Fibroblast of peridontal ligament (primary cell): Measurements from ENCODE around the gene STAT4.

Source experiments
- DNase-seq: peaks from one replicate; pipeline ENCODE4 v3.0.0-alpha.2; 2010; ENCODE audit errors: extremely low read depth

STAT4 gene, protein sequence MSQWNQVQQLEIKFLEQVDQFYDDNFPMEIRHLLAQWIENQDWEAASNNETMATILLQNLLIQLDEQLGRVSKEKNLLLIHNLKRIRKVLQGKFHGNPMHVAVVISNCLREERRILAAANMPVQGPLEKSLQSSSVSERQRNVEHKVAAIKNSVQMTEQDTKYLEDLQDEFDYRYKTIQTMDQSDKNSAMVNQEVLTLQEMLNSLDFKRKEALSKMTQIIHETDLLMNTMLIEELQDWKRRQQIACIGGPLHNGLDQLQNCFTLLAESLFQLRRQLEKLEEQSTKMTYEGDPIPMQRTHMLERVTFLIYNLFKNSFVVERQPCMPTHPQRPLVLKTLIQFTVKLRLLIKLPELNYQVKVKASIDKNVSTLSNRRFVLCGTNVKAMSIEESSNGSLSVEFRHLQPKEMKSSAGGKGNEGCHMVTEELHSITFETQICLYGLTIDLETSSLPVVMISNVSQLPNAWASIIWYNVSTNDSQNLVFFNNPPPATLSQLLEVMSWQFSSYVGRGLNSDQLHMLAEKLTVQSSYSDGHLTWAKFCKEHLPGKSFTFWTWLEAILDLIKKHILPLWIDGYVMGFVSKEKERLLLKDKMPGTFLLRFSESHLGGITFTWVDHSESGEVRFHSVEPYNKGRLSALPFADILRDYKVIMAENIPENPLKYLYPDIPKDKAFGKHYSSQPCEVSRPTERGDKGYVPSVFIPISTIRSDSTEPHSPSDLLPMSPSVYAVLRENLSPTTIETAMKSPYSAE

DNA sequence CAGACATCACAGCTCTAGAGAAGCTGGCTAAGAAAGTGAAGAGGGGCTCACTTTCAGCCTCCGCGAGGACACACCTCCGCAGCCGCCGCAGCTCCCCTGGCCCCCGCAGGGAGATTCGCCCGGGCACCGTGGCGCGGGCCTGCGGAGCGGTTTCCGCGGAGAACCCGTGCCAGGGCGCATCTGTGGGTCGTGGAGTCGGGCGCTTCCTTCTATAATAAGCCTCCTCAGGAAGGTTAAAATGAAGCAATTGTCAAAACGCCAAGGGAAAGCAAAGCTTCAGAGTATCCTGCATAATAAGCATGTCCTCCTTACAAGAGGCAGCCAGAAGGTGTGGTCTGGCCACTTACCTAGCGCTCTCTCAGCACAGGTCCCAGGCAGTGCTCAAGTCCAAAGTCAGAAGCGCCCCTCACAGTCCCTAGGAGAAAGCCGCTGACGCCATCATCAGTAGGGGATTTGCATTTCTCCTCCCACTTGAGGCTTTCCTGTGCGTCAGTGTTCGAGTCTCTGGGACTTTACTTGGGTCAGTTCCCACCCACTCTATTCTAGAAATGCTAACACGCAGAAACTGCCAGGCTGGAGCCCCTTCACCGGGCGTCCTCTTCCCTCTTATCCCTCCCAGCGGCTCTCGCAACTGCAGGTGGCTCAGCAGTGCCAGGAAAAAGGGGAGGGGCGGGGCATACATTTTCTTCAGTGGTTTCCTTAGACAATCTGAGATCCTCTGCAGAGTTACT is at the start of gene STAT4:
TSS of gene STAT4 (minus strand) at position 395 of the 731 bp plus-strand sequence. CDS start 2,791 bp downstream, outside the sequence.
- DNase-seq: peak; percentile 66

DNA sequence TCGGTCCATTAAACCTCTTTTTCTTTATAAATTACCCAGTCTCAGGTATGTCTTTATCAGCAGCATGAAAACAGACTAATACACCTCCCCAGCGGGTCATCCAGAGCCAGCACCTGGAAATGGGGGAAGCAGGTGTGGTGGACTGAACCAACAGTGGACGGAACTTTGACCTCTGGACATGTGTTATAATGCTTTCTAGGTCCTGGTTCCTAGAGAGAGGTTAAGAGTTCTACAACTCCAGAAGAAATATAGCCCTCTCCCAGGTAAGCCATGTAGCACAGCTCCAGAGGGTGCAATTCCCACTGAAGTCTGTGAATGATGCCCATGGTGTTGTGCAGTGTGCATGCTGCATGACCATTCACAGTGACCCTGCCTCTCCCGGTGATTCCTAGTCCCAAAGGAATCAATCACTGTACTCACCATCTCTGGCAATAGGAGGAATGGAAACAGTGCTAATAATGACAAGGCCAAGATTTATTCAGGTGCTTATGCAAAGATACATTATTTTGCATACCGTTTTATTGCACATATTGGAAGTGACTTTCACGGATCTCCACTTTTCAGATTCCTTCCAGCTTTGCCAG is 49.2 kb upstream of the STAT4 start:
- no peak for DNase-seq

DNA sequence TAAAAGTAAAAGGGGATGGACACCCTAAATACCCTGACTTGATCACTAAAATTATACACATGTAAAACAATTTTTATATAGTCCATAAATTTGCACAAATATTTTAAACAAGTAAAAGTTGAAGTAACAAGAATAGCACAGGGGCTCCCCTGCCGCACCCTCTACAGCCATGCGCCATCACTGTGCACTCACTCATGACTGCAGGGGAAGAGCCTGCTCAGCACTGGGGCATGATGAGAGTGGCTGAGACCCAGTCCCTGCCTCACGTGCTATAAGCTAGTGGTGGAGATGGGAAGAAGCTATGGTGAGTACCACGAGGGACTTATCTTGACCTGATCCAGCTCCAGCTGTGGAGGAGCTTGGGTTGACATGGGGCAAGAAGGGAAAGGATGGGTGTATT is 47.5 kb upstream of the STAT4 start:
- no peak for DNase-seq

DNA sequence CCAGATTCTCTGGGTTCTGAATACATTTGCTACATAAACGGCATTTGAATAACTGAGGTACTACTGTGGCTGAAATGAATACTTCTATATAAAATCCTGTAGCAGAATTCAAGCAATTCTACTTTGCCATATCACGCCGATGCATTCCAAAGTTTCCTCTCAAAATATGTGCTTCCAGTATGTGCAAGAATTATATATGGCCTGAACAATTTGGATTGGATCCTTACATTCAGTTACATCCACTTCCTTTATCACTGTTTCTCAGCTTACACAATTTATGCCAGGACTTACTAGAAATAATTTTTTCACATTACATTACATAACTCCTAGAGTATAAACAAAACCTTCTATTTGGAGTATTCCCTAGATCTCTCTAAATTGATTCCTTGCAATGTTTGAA is 46.3 kb upstream of the STAT4 start:
- DNase-seq: no peak

DNA sequence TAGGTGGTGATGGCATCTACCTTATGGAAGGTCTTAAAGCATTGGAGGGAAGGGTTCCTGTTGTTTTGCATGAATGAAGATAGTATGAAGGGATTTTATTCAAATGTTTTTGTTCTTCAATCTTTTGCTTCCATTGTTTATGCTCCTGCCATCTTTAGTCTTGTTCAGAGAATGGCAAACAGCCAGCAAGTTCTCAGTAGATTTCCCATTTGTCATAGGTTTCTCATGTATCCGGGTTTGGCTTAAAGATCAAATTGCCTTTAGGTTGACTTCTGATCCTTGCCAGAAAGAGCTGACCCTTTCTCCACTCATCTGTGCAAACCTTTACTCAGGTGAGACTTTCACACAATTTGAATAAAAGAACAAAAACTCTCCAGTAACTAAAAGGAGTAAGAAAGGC is 44.2 kb upstream of the STAT4 start:
- no peak for DNase-seq

DNA sequence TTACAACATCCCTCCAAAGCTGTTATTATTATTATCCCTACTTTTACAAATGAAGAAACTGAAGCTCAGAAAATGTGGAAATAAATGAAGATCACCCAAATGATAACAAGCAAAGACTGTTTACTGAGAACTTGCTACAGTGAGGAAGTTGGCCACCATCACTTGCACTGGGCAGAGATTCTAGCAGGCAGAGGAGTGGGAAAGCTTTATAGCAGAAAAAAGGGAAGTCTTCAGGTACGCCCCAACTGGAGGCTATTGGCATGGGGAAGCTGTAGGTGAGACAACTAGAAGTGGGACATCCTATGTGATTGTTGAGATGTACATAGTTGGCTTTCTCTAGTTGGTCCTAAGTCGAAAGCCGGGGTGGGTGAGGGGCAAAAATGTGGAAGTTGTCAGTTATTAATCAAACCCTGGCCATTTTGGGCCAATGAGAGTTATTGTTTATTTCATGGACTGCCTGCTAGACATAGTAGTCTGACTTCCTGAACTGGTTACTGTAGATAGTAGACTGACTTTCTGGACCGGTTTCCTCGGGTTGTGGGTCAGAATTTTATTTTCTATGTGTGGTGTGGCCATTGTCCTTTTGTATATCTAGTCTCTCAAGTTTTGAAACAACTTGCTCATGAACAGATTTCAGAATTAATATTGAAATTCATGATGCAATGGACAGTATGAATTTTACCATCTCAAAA is 40.2 kb upstream of the STAT4 start:
- DNase-seq: no peak

DNA sequence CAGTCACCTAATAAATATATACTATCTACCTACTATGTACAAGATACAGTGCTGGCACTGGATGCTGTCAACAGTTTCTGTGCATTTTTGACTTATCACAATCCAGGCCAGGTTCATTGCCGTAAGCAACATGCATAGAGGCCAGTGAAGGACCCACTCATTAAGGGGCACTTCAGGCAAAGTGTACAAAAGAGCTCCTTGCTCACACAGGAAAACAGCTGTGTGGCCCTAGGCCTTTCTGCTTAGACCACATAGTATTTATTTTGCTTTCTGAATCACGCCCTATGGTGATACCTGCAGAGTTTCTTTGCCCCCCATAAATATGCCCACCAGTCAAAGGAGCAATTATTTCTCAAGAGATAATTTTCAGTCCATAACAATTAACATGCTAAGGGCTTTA is 39.6 kb upstream of the STAT4 start:
- no peak for DNase-seq

DNA sequence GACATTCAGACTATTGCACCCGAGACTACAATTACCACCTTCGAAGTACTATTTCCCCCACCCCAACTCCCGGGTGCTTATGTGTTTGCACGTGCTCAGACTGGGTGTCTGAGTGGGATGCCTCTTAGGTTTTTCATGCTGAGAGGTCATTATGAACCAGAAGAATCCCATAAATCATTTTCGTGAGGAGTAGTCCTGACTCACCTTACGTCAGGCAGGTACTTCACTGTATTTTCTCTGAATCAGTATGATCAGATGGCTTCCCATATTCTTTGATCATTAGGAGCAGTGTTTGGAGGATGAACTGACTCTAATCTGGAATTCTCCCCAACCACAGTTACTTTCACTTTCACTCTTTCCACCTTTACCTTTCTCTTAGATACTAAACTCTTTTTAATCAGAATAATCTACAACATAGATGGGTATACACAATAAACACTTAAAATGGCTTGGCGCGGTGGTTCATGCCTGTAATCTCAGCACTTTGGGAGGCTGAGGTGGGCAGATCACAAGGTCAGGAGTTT is 38.4 kb upstream of the STAT4 start:
- no peak for DNase-seq

DNA sequence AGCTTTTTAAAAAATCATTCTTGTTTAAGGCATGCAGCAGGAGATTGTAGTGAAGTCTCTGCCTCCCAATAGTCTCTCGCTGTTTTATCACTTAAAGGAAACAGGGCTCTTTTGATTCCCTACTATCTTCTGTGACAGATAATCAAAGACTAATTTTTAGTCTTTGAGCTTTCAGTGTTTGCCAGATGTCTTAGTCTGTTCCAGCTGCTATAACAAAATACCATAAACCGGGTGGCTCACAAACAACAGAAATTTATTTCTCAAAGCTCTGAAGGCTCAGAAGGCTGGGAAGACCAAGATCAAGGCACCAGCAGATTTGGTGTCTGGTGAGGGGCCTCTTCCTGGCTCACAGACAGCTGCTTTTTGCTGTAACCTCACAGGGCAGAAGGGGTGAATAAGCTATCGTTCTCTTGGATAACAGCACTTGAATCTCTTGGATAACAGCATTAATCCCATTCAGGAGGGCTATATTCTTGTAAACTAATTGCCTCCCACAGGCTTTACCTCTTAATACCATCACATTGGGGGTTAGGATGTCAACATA is 37.8 kb upstream of the STAT4 start:
- DNase-seq: no peak

DNA sequence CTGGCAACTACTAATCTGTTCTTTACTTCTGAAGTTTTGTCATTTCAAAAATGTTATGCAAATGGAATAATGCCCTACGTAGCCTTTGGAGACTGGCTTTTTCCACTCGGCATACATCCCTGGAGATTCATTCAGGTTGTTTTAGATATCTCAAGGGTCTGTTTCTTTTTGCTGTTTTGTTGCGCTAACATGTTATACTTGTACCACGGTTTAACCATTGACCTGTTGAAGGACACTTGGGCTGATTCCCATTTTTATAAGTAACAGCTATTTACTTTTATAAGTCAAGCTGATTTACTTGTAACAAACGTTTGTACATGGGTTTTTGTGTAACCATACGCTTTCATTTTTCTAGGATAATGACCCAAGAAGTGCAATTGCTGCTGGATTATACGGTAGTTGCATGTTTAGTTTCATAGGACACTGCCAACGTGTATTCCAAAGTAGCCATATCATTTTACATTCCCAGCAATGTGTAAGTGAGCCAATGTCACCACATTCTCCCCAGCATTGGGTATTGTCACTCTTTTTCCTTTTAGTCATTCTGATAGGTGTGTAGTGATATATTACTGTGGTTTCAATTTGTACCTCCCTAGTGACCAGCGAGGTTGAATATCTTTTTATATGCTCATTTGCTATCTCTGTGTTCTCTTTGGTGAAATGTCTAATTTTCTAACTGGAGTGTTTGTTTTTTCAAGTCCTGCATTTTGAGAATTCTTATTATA is 36.5 kb upstream of the STAT4 start:
- DNase-seq: peak; percentile 45

DNA sequence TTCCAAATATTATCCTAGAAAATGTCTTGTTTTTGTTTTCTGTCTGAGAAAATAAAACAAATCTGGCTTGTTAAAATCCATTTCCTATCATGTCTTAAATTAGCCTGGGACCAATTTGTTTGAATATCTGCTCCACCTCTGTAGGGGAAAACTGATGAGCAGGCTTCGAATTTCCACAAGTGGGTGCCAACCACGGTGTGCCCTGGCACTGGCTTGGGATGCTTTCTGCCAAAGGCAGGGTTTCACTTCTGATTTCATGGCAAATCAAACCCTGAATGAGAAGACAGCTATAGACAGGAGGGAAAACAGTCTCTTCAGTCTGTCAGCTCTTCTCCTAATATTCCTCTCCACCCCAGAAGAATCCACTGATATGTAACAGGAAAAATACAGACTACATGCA is 33.7 kb upstream of the STAT4 start:
- DNase-seq: no peak

DNA sequence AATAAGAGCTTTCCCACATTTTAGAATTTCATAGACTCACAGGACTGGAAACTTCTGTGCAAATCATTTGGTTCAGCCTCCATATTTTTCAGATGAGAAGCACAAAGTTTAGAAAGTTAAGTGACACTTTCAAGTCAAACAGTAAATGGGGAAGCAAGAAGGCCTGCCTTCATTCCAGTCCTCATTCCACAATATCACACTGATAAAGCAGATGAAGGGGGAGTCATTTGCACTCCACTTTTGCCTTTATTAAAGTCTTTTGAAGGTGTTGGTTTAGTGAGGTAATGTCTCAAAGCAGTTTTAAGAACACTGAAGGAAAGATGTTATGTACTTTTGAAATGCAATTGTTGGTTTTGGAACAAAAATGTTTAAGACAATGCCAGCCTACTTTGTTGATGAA is 32.7 kb upstream of the STAT4 start:
- no peak for DNase-seq

DNA sequence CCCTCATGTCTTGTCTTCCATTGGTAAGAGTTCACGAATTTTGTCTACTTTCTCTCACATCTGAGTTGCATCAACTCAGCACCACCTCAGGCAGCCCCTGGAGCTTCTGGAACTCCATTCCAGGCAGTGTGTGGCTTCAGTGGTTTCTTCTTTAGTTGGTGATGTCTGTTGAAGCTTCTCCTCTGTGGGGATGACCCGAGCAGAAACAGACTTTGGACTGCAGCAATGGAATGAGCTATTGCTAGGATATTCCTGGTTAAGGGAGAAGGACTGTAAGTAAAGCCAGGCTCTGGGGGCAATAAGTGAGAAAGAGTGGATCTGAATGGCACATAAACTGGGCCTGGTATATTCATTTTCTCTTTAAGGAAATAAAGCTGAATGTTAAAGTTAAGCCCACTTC is 32.3 kb upstream of the STAT4 start:
- no peak for DNase-seq

DNA sequence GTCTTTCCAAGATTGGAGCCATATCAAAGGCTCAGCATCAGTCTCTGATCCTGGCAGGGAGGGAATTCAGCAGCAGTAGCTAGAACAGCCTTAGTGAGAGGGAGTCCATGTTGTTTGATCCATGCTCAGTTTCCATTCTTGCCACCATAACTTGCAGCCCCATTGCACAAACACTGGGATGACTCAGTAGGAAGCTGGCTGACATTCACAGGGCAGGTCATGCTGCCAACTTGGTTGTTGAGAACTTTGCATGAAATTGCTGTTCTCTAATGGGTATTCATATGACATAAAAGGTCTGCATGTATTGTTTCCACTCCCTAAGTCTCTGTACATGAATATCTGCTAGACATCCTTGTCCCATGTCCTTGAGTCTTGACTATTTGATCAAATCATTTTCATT is 29.9 kb upstream of the STAT4 start:
- peak; percentile 84 for DNase-seq

DNA sequence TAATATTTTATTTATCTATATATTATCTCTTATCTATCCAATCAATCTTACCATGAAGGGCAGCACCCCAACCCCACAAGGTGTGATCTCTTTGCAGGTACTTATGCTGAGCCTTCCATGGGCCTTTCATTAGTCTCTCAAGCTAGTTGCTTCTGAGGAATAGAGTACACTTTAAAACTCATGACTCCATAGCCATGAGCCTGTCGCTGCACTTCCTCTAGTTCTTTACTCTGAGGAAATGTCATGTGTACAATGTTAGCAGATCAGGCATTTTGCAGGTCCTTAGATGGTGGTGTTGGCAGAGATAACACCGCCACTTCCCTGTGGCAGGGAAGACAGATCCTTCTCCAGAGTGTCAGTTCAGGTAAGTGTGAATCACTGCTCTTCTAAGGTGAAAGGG is 29.5 kb upstream of the STAT4 start:
- DNase-seq: no peak

DNA sequence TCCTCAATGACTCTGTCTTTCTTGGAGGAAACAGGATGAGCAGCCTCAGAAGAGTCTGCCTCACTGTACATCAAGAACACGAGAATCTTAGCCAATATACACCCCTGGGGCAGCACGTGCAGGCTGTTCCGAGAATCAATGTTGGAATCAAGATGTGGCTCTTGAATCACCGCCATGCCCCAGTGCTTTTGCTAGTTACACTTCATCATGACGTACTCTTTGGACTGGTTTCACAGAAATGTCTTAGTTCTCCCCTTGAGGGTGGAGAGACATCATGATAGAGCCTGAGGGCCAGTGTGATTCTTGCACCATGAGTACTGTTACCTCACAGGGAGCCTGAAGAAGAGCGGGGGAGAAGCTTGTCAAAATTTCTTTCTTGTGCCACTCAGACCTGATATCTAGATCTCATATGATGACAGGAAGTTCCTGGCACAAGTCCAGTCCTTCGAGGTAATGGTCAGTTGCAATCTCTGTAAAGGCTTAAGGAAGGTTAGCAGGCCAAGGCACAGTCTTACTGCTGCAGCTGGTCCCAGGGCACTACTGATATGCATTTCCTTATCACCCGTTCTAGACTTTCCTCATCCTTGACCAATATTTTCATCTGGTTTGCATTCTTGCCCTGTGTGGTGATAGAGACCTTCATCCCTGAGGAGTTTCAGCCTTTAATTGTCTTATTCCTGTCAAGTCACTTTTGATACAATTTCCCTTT is 28.2 kb upstream of the STAT4 start:
- peak; percentile 69 for DNase-seq

DNA sequence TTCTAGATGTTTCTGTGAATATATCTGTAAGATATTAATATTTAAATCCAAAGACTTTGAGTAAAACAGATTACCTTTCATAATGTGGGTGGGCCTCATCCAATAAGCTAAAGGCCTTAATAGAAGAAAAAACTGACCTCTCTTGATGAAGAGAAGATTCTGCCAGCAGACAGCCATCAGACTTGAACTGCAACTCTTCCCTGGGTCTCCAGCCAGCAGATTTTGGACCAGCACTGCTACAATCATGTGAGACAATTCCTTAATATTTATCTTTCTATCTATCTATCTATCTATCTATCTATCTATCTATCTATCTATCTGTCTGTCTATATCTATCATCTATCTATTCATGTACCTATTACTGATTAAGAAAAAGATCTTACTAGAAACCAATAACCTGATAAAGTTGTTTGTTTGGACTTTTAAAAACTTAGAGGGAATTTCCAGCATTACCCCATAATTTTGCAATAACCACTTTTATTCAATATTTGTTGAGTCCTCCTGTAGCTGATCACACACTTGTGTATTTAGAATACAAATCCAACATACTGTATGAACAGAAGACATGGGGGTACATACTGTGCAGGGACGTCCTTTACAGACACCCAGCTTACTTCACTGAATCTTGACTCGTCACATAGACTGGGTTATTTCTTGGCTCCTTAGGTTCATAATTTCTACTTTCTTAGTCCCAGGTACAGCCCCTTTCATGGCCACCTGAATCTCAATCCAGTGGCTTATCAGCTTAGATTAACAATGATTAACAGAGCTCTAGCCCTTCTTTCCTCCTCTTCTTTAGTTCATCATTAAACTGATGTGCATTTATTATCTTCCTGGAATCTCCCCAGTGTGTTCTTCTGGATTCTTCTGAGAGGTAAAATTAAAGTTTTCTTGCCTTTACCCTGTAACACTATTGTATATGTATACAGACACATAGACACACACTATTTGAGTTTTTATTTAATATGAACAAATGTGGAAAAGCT is 27.2 kb upstream of the STAT4 start:
- no peak for DNase-seq

DNA sequence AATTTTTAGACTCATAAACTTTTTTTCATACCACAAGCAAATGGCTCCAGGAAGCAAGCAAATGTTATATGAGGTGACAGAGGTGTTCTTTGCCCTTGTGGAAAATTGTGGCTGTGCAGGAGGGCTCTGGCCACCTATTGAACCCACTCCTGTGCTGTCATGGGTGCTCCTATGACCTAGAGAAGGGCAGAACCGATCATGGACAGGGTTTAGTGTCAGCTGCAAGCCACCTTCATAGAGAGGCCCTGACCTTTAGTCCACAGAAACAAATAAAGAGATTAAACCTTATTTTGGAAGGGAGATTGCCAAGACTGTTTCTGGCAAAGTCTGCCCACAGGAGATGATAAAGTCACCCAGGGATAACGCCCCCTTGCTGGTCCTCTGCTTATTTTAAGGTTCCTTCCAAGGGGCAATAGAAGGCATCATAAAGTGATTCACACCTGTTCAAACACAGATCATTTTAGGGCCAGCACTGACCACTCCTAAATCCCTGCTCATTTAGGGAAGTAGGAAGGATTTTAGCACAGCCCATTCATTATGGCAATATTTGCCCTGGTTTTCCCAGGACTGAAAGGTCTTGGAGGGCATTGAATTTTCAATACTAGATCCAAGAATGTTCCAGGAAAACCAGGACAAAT is 26.1 kb upstream of the STAT4 start:
- DNase-seq: no peak
